IMR-90 (cell line): ENCODE data around the gene SATB2. TPM values are rescaled to one million over a fixed set of nuclear protein-coding genes. Genes with fewer than 3 reads are reported as not detected.

ENCODE experiments used
- ATAC-seq: fragments of 200-7000 bp; cut with Tn5 transposase; 2 replicates; pipeline ENCODE4 v1.9.1; 2020; ENCODE audit warnings: low read depth, mild to moderate bottlenecking, moderate library complexity
- BruUV-seq: library from RNA; stranded (reverse); fragments of 400-500 nt; replicated peaks from 2 replicates; lab custom pipeline; 2021; lab: Mats Ljungman, UMichigan
- CTCF ChIA-PET: fragments of 300-600 bp; formaldehyde crosslinking; extraction: SDS; loops from one replicate; lab custom pipeline; 2021; ENCODE audit warnings: antibody characterized with exemption; lab: Yijun Ruan, JAX
- POLR2A ChIA-PET: fragments of 300-600 bp; sonication (Branson Sonifier 250); formaldehyde crosslinking; loops from one replicate; lab custom pipeline; 2022; ENCODE audit warnings: antibody characterized with exemption; ENCODE audit not compliant: unreplicated experiment; lab: Charles Lee
- DNase-seq: peaks from one replicate; pipeline ENCODE4 v3.0.0; 2013
- H2AFZ ChIP-seq: replicated peaks from 2 replicates; pipeline ENCODE3; 2013; ENCODE audit warnings: low read length, mild to moderate bottlenecking; ENCODE audit not compliant: poor library complexity
- H2AK5ac ChIP-seq: 2 replicates; pipeline ENCODE4 v1.6.1; 2013; ENCODE audit warnings: low read depth, low read length, inconsistent platforms
- H2AK9ac ChIP-seq: replicated peaks from 2 replicates; pipeline ENCODE3; 2013; ENCODE audit warnings: mild to moderate bottlenecking, low read depth, low read length, moderate library complexity; ENCODE audit not compliant: poor library complexity
- H2BK120ac ChIP-seq: 2 replicates; pipeline ENCODE4 v1.6.1; 2013; ENCODE audit warnings: low read depth, low read length, inconsistent platforms
- H2BK15ac ChIP-seq: 3 replicates; pipeline ENCODE4 v1.6.1; 2013; ENCODE audit warnings: low read depth, low read length, inconsistent platforms
- H2BK20ac ChIP-seq: 2 replicates; pipeline ENCODE4 v1.6.1; 2013; ENCODE audit warnings: low read depth, mild to moderate bottlenecking, inconsistent platforms, low read length, moderate library complexity
- H2BK5ac ChIP-seq: 2 replicates; pipeline ENCODE4 v1.6.1; 2013; ENCODE audit warnings: mild to moderate bottlenecking, low read depth, low read length, inconsistent platforms; ENCODE audit not compliant: poor library complexity, severe bottlenecking
- H3K14ac ChIP-seq: replicated peaks from 2 replicates; pipeline ENCODE4 v1.6.1; 2013; ENCODE audit warnings: low read depth, low read length, inconsistent platforms
- H3K18ac ChIP-seq: 2 replicates; pipeline ENCODE4 v1.6.1; 2013; ENCODE audit warnings: low read depth, low read length, control low read depth
- H3K23ac ChIP-seq: 2 replicates; pipeline ENCODE4 v1.6.1; 2013; ENCODE audit warnings: low read depth, low read length, inconsistent platforms
- H3K27ac ChIP-seq: 2 replicates; pipeline ENCODE4 v1.5.1; 2013; ENCODE audit warnings: mild to moderate bottlenecking, control low read depth, low read length; ENCODE audit not compliant: insufficient read depth
- H3K27me3 ChIP-seq: 2 replicates; pipeline ENCODE4 v1.6.1; 2013; ENCODE audit warnings: low read length; ENCODE audit not compliant: control insufficient read depth, insufficient read depth
- H3K36me3 ChIP-seq: 2 replicates; pipeline ENCODE4 v1.6.1; 2013; ENCODE audit warnings: low read length, mixed read lengths; ENCODE audit not compliant: control insufficient read depth, insufficient read depth
- H3K4ac ChIP-seq: 2 replicates; pipeline ENCODE4 v1.6.1; 2013; ENCODE audit warnings: low read depth, low read length, inconsistent platforms
- H3K4me1 ChIP-seq: 2 replicates; pipeline ENCODE4 v1.6.1; 2013; ENCODE audit warnings: low read length, mixed read lengths; ENCODE audit not compliant: control insufficient read depth, insufficient read depth
- H3K4me2 ChIP-seq: 2 replicates; pipeline ENCODE4 v1.6.1; 2013; ENCODE audit warnings: low read depth, mild to moderate bottlenecking, control low read depth, low read length, moderate library complexity
- H3K4me3 ChIP-seq: 2 replicates; pipeline ENCODE4 v1.5.1; 2013; ENCODE audit warnings: low read depth, mild to moderate bottlenecking, control low read depth, low read length, moderate library complexity; ENCODE audit not compliant: insufficient read depth
- H3K56ac ChIP-seq: 2 replicates; pipeline ENCODE4 v1.6.1; 2013; ENCODE audit warnings: low read length, inconsistent platforms; ENCODE audit not compliant: insufficient read depth; ENCODE audit errors: extremely low read depth
- H3K79me1 ChIP-seq, 2 experiments: 2 replicates each; pipeline ENCODE4 v1.6.1; 2013; ENCODE audit warnings: low read length in 2 of 2, inconsistent platforms in 1 of 2, low read depth in 1 of 2
- H3K9ac ChIP-seq: 2 replicates; pipeline ENCODE4 v1.6.1; 2013; ENCODE audit warnings: low read depth, low read length, control low read depth
- H3K9me1 ChIP-seq: 2 replicates; pipeline ENCODE4 v1.6.1; 2013; ENCODE audit warnings: low read length, inconsistent platforms; ENCODE audit not compliant: insufficient read depth
- H3K9me3 ChIP-seq: 2 replicates; pipeline ENCODE4 v1.6.1; 2013; ENCODE audit warnings: low read length; ENCODE audit not compliant: control insufficient read depth, insufficient read depth
- H4K20me1 ChIP-seq: 2 replicates; pipeline ENCODE4 v1.6.1; 2013; ENCODE audit warnings: low read length, inconsistent platforms; ENCODE audit not compliant: insufficient read depth
- H4K5ac ChIP-seq: 2 replicates; pipeline ENCODE4 v1.6.1; 2013; ENCODE audit warnings: mild to moderate bottlenecking, low read depth, low read length, control low read depth
- H4K8ac ChIP-seq, 2 experiments: 2 replicates each; pipeline ENCODE4 v1.6.1; 2013; ENCODE audit warnings: low read depth in 2 of 2, low read length in 2 of 2, control low read depth in 1 of 2, inconsistent platforms in 1 of 2
- H4K91ac ChIP-seq: 2 replicates; pipeline ENCODE4 v1.6.1; 2013; ENCODE audit warnings: low read depth, low read length, inconsistent platforms; ENCODE audit not compliant: insufficient read depth
- BHLHE40 ChIP-seq: fragments of 150-350 bp; IDR thresholded peaks from 2 replicates; pipeline ENCODE4 v1.6.1; 2016; ENCODE audit warnings: mild to moderate bottlenecking, low read depth, low read length
- CEBPB ChIP-seq: IDR thresholded peaks from 2 replicates; pipeline ENCODE4 v1.6.1; 2012; ENCODE audit warnings: low read depth, low read length, improper control_type of control experiment
- CHD1 ChIP-seq: IDR thresholded peaks from 2 replicates; pipeline ENCODE4 v1.6.1; 2012; ENCODE audit warnings: low read depth, low read length, improper control_type of control experiment
- CTCF ChIP-seq: conservative IDR thresholded peaks from 2 replicates; pipeline ENCODE4 v1.5.1; 2012; ENCODE audit warnings: mild to moderate bottlenecking, low read depth, low read length, improper control_type of control experiment
- ELK1 ChIP-seq: fragments of 150-350 bp; IDR thresholded peaks from 2 replicates; pipeline ENCODE4 v1.6.1; 2016; ENCODE audit warnings: low read depth, mild to moderate bottlenecking, low read length, moderate library complexity, borderline replicate concordance
- FOS ChIP-seq: fragments of 150-350 bp; IDR thresholded peaks from 2 replicates; pipeline ENCODE4 v1.6.1; 2016; ENCODE audit warnings: low read depth, low read length
- MAFK ChIP-seq: IDR thresholded peaks from 2 replicates; pipeline ENCODE4 v1.6.1; 2012; ENCODE audit warnings: low read depth, low read length, improper control_type of control experiment
- MAZ ChIP-seq: IDR thresholded peaks from 2 replicates; pipeline ENCODE4 v1.6.1; 2012; ENCODE audit warnings: low read depth, mild to moderate bottlenecking, low read length, improper control_type of control experiment, moderate library complexity, borderline replicate concordance
- MXI1 ChIP-seq: IDR thresholded peaks from 2 replicates; pipeline ENCODE4 v1.6.1; 2012; ENCODE audit warnings: low read depth, mild to moderate bottlenecking, low read length, moderate library complexity, borderline replicate concordance
- NFE2L2 ChIP-seq: fragments of 150-350 bp; IDR thresholded peaks from 2 replicates; pipeline ENCODE4 v1.6.1; 2016; ENCODE audit warnings: low read depth, mild to moderate bottlenecking, low read length
- POLR2A ChIP-seq: IDR thresholded peaks from 2 replicates; pipeline ENCODE4 v1.6.1; 2012; ENCODE audit warnings: mild to moderate bottlenecking, low read depth, low read length
- RAD21 ChIP-seq: IDR thresholded peaks from 2 replicates; pipeline ENCODE4 v1.6.1; 2012; ENCODE audit warnings: low read length, improper control_type of control experiment
- RCOR1 ChIP-seq: IDR thresholded peaks from 2 replicates; pipeline ENCODE4 v1.6.1; 2012; ENCODE audit warnings: mild to moderate bottlenecking, low read length, improper control_type of control experiment; ENCODE audit not compliant: insufficient replicate concordance
- RFX5 ChIP-seq: IDR thresholded peaks from 2 replicates; pipeline ENCODE4 v1.8.0; 2012; ENCODE audit warnings: low read depth, mild to moderate bottlenecking, low read length, moderate library complexity
- SMC3 ChIP-seq: fragments of 150-350 bp; IDR thresholded peaks from 2 replicates; pipeline ENCODE4 v1.6.1; 2016; ENCODE audit warnings: low read depth, mild to moderate bottlenecking, antibody characterized with exemption, low read length, moderate library complexity
- USF2 ChIP-seq: fragments of 150-350 bp; IDR thresholded peaks from 2 replicates; pipeline ENCODE4 v1.6.1; 2017; ENCODE audit warnings: mild to moderate bottlenecking, antibody characterized with exemption, low read length, low read depth
- whole genome bisulfite sequencing, 2 experiments: methylation state at CpG; one replicate each; pipeline versions ENCODE4 v1.1.5 to v1.1.7; 2013; ENCODE audit warnings: missing lambda C conversion rate in 2 of 2; ENCODE audit not compliant: insufficient read length in 1 of 2; ENCODE audit errors: extremely low coverage in 2 of 2; 5-methylcytosine and 5-hydroxymethylcytosine counted together
- dilution Hi-C: fragments of 300-500 bp; cut with HindIII; formaldehyde crosslinking; loops from one replicate; pipeline ENCODE4 v1.14.3; 2018; ENCODE audit warnings: low sequenced_read_pairs; ENCODE audit not compliant: unreplicated experiment
- in situ Hi-C: fragments of 300-500 bp; cut with MboI; formaldehyde crosslinking; loops from 3 replicates; pipeline ENCODE4 v1.14.3; 2019; ENCODE audit warnings: low sequenced_read_pairs, inconsistent platforms, mixed read lengths
- intact Hi-C: fragments of 100-400 bp; cut with micrococcal nuclease; formaldehyde crosslinking; loops from 2 replicates; pipeline ENCODE4 v1.10.0; 2022
- polyA plus RNA-seq, 3 experiments: library from polyadenylated mRNA; depleted of rRNA; stranded (reverse); fragments of >200 nt; gene quantifications; 2 replicates each; pipeline ENCODE4 v1.2.3, GENCODE V29; 2012; ENCODE audit warnings: low replicate concordance in 1 of 3
- total RNA-seq: library from RNA; depleted of rRNA; stranded (reverse); fragments of >200 nt; gene quantifications from 2 replicates; pipeline ENCODE4 v1.2.3, GENCODE V29; 2012

SATB2 gene
- total and polyA plus RNA-seq, 2 of the 4 experiments (the other 2 are of a cell fraction), result 6.2 to 8.4 TPM

- Histone ChIP-seq H3K9me3 (no peaks in the 10 kb centered on the region), H2BK5ac (no peak overlapping the region)
- in situ Hi-C loops, result no loop called here
Observed at GRCh38 chr2:199449455-199449854, 8.3 kb downstream of the SATB2 start.

More at GRCh38 chr2:199449455-199449854, 8.3 kb downstream of the SATB2 start:
- H2AK5ac ChIP-seq, result no peak overlapping the region
- H4K8ac ChIP-seq, result no peak overlapping the region
- H3K36me3 ChIP-seq, result no peaks in the 10 kb centered on the region
- H2BK120ac ChIP-seq, result no peak overlapping the region
- no peak for ATAC-seq
- ChIA-PET CTCF (no interaction called here), POLR2A (no interaction called here)
- no peak overlapping the region for H4K5ac ChIP-seq
- no peak overlapping the region for H3K14ac ChIP-seq
- dilution Hi-C loops, result no loop called here
- no TSS peak for BruUV-seq
- no peak overlapping the region for H3K4ac ChIP-seq
- no peaks in the 10 kb centered on the region for H3K27me3 ChIP-seq
- no peak overlapping the region for H3K9ac ChIP-seq
- no peak overlapping the region for H3K23ac ChIP-seq
- no peaks in the 10 kb centered on the region; the same call in 1 of the 2 replicates for H3K9me1 ChIP-seq
- no peak overlapping the region for H3K56ac ChIP-seq
- H3K79me1 ChIP-seq, result peaks cover 0 to 19% of the 10 kb centered on the region in 2 experiments; a peak in 2 of 4 replicates
- H3K4me2 ChIP-seq, result no peak overlapping the region
- H3K4me3 ChIP-seq, result no peak overlapping the region
- H2AFZ ChIP-seq, result no peak overlapping the region
- H3K27ac ChIP-seq, result no peak overlapping the region
- peak; percentile 32 for DNase-seq
- H3K18ac ChIP-seq, result no peak overlapping the region
- TF ChIP-seq CHD1 (no peak), USF2 (no peak), RAD21 (no peak), SMC3 (no peak), FOS (no peak), POLR2A (no peak), CTCF (no peak), CEBPB (no peak), RCOR1 (no peak), NFE2L2 (no peak), MAZ (no peak), MXI1 (no peak), ELK1 (no peak), MAFK (no peak), BHLHE40 (no peak), RFX5 (no peak)
- no peak overlapping the region for H4K91ac ChIP-seq
- no peaks in the 10 kb centered on the region; the same call in 1 of the 2 replicates for H4K20me1 ChIP-seq
- intact Hi-C loops, result no loop called here
- no peak overlapping the region for H2BK20ac ChIP-seq
- no peak overlapping the region for H2BK15ac ChIP-seq
- H2AK9ac ChIP-seq, result no peak overlapping the region
- H3K4me1 ChIP-seq, result peaks cover 2% of the 10 kb centered on the region; the same call in 1 of the 2 replicates
- WGBS, 2 experiments, result no CpG with 5 or more reads among the region's 1 CpG
